ENCODE measurements around the gene EIF1B.
A peak's percentile ranks its signal among the peaks of the same experiment; 100 is the strongest.

EIF1B gene

GRCh38 chr3:40308725-40309417 lies 636 bp upstream of the EIF1B start:
- DNase-seq (ENCODE audit: low read depth in 2 of 2) = no peak

- peak; percentile 6 to 28 for DNase-seq (ENCODE audit: low read depth in 2 of 2)
Observed at GRCh38 chr3:40309925-40310695, 603 bp downstream of the EIF1B start.

GRCh38 chr3:40310705-40311104 lies 1.2 kb downstream of the EIF1B start:
- no peak for DNase-seq (ENCODE audit: low read depth in 2 of 2)

- DNase-seq (ENCODE audit: low read depth in 2 of 2) = no peak
Observed at GRCh38 chr3:40312661-40313226, 3.2 kb downstream of the EIF1B start.

GRCh38 chr3:40313975-40314860 lies 4.7 kb downstream of the EIF1B start:
- DNase-seq (ENCODE audit: low read depth in 2 of 2) = no peak

- peak in 1 of 2 donors; percentile 15 for DNase-seq (ENCODE audit: low read depth in 2 of 2)
Observed at GRCh38 chr3:40317061-40317855, 7.8 kb downstream of the EIF1B start.

- DNase-seq (ENCODE audit: low read depth in 2 of 2) = no peak
Observed at GRCh38 chr3:40321818-40322217, 12.3 kb downstream of the EIF1B start.

GRCh38 chr3:40323946-40324345 lies 14.4 kb downstream of the EIF1B start:
- no peak for DNase-seq (ENCODE audit: low read depth in 2 of 2)

GRCh38 chr3:40324621-40325020 lies 15.1 kb downstream of the EIF1B start:
- DNase-seq (ENCODE audit: low read depth in 2 of 2) = no peak

GRCh38 chr3:40325465-40325864 lies 16.0 kb downstream of the EIF1B start:
- no peak for DNase-seq (ENCODE audit: low read depth in 2 of 2)

- no peak for DNase-seq (ENCODE audit: low read depth in 2 of 2)
Observed at GRCh38 chr3:40328374-40328773, 18.9 kb downstream of the EIF1B start.

GRCh38 chr3:40329071-40329470 lies 19.6 kb downstream of the EIF1B start:
- no peak for DNase-seq (ENCODE audit: low read depth in 2 of 2)

- DNase-seq (ENCODE audit: low read depth in 2 of 2) = no peak
Observed at GRCh38 chr3:40332684-40333083, 23.2 kb downstream of the EIF1B start.

- no peak for DNase-seq (ENCODE audit: low read depth in 2 of 2)
Observed at GRCh38 chr3:40333416-40333815, 23.9 kb downstream of the EIF1B start.

- no peak for DNase-seq (ENCODE audit: low read depth in 2 of 2)
Observed at GRCh38 chr3:40333852-40334251, 24.3 kb downstream of the EIF1B start.

GRCh38 chr3:40336101-40336500 lies 26.6 kb downstream of the EIF1B start:
- no peak for DNase-seq (ENCODE audit: low read depth in 2 of 2)

GRCh38 chr3:40336511-40337135 lies 27.1 kb downstream of the EIF1B start:
- DNase-seq (ENCODE audit: low read depth in 2 of 2) = no peak

- no peak for DNase-seq (ENCODE audit: low read depth in 2 of 2)
Observed at GRCh38 chr3:40337136-40338108, 27.9 kb downstream of the EIF1B start.

- no peak for DNase-seq (ENCODE audit: low read depth in 2 of 2)
Observed at GRCh38 chr3:40339871-40340270, 30.4 kb downstream of the EIF1B start.

Data from stimulated activated CD4-positive, alpha-beta T cell treated with anti-CD3 and anti-CD28 coated beads, Interleukin-1b, Interleukin-23, amount 100 ng/mL, for 4 hours (primary cell).